VCaP (cell line): ENCODE data around the gene ACE.

Experiments
- H3K27ac ChIP-seq: fragments of 450-650 bp; 2 replicates; pipeline ENCODE4 v1.5.1; 2017
- CTCF ChIP-seq: fragments of 450-650 bp; conservative IDR thresholded peaks from 2 replicates; pipeline ENCODE4 v1.5.1; 2017; ENCODE audit warnings: mild to moderate bottlenecking, moderate library complexity

ACE gene

GRCh38 chr17:63434951-63435571, 41.8 kb upstream of the ACE start:
- no peak for TF ChIP-seq CTCF
- H3K27ac ChIP-seq = peak overlapping the region; percentile 88

GRCh38 chr17:63435681-63436522, 41.0 kb upstream of the ACE start:
- H3K27ac ChIP-seq = peak overlapping the region; percentile 88
- TF ChIP-seq CTCF = peak; percentile 37

- TF ChIP-seq CTCF = no peak; the same call in 1 of the 2 replicates
- H3K27ac ChIP-seq = peak overlapping the region; percentile 88
These were observed 40.2 kb upstream of the ACE start for GRCh38 chr17:63436523-63437110.

- no peak for TF ChIP-seq CTCF
- peak overlapping the region; percentile 88 for H3K27ac ChIP-seq
These were observed 39.4 kb upstream of the ACE start for GRCh38 chr17:63437287-63438091.

GRCh38 chr17:63438092-63439051, 38.5 kb upstream of the ACE start:
- no peak overlapping the region for H3K27ac ChIP-seq
- TF ChIP-seq CTCF = no peak

- no peak overlapping the region for H3K27ac ChIP-seq
- TF ChIP-seq CTCF = no peak
These were observed 37.2 kb upstream of the ACE start for GRCh38 chr17:63439687-63440086.
